ENCODE measurements around the gene GALNT15. TPM values are rescaled to one million over a fixed set of nuclear protein-coding genes. Genes with fewer than 3 reads are reported as not detected.

The GALNT15 gene
- total and polyA plus RNA-seq, 2 donors = 2.6 to 41.2 TPM

DNA sequence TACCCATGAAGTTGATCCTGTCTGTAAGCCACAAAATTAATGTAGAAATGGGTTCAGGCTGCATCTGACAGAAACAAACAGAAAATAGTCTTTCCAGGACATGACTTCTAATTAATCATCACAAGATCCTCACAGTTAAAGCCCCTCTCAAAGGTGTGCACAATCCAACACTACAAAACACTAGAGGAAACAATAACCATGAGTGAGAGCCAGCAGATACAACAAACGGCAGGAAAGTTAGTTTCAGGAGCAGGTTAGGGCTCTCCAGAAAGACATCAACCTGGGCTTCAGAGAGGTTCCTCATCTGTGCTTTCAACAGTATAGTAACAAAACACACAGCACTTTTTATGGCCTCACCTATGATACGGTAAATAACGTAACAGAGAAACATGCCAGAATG lies 47.5 kb downstream of the GALNT15 start:
- 88% methylated on average over 3 of the region's 3 CpGs for WGBS

DNA sequence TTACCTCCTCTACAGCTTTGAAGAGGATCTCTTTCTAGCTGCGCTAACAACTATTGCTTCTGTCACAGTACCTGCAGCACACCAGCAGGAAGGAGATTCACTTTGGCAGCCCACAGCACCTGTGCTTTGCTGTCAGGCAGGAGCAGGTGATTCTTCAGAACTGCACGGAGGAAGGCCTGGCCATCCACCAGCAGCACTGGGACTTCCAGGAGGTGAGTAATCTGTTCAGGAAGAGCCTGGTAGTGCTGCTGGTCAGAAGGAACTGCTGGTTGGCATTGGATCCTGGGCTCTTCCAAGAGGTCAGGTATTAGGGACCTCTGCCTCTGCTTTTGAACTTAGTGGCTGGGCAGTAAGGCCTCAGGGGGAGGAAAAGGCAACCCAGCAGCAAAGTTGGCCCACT lies 48.1 kb downstream of the GALNT15 start:
- 95% methylated on average over 2 of the region's 2 CpGs for WGBS
- no peaks in the 10 kb centered on the region for H3K27me3 ChIP-seq (ENCODE audit: control insufficient read depth in 2 of 2, insufficient read depth in 1 of 2, low read length in 1 of 2)
- H3K27ac ChIP-seq (ENCODE audit: low read depth in 1 of 2, low read length in 1 of 2) = no peak overlapping the region
- H3K36me3 ChIP-seq (ENCODE audit: control insufficient read depth in 2 of 2, insufficient read depth in 2 of 2, low read length in 1 of 2) = no peaks in the 10 kb centered on the region
- no peak for DNase-seq (ENCODE audit: low read depth in 6 of 9, low spot score in 9 of 9)
- H3K4me3 ChIP-seq (ENCODE audit: low read length in 2 of 2) = no peak overlapping the region
- H3K9me3 ChIP-seq (ENCODE audit: control insufficient read depth in 2 of 2, insufficient read depth in 1 of 2, low read length in 1 of 2) = no peaks in the 10 kb centered on the region
- no peaks in the 10 kb centered on the region for H3K4me1 ChIP-seq (ENCODE audit: control insufficient read depth in 2 of 2, insufficient read depth in 2 of 2, low read length in 2 of 2)

More for the DNA sequence above, 47.5 kb downstream of the GALNT15 start:
- no peak for DNase-seq (ENCODE audit: low read depth in 6 of 9, low spot score in 9 of 9)
- H3K27ac ChIP-seq (ENCODE audit: low read depth in 1 of 2, low read length in 1 of 2) = no peak overlapping the region
- no peaks in the 10 kb centered on the region for H3K9me3 ChIP-seq (ENCODE audit: control insufficient read depth in 2 of 2, insufficient read depth in 1 of 2, low read length in 1 of 2)
- H3K4me3 ChIP-seq (ENCODE audit: low read length in 2 of 2) = no peak overlapping the region
- no peaks in the 10 kb centered on the region for H3K36me3 ChIP-seq (ENCODE audit: control insufficient read depth in 2 of 2, insufficient read depth in 2 of 2, low read length in 1 of 2)
- H3K4me1 ChIP-seq (ENCODE audit: control insufficient read depth in 2 of 2, insufficient read depth in 2 of 2, low read length in 2 of 2) = no peaks in the 10 kb centered on the region
- no peaks in the 10 kb centered on the region for H3K27me3 ChIP-seq (ENCODE audit: control insufficient read depth in 2 of 2, insufficient read depth in 1 of 2, low read length in 1 of 2)

DNA sequence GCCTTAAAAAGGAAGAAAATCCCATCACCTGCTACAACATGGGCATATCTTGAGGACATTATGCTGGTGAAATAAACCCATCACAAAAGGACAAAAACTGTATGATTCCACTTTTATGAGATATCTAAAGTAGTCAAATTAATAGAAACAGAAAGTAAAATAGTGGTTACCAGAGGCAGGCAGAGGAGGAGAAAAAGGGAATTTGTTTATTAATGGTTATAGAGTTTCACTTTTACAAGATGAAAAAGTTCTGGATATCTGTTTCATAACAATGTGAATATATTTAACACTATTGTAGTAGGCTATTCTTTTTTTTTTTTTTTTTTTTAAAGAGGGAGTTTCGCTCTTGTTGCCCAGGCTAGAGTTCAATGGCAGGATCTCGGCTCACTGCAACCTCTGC lies 49.8 kb downstream of the GALNT15 start:
- DNase-seq (ENCODE audit: low read depth in 6 of 9, low spot score in 9 of 9) = no peak
- H3K27me3 ChIP-seq (ENCODE audit: control insufficient read depth in 2 of 2, insufficient read depth in 1 of 2, low read length in 1 of 2) = no peaks in the 10 kb centered on the region
- H3K9me3 ChIP-seq (ENCODE audit: control insufficient read depth in 2 of 2, insufficient read depth in 1 of 2, low read length in 1 of 2) = no peaks in the 10 kb centered on the region
- no peak overlapping the region for H3K27ac ChIP-seq (ENCODE audit: low read depth in 1 of 2, low read length in 1 of 2)
- H3K4me1 ChIP-seq (ENCODE audit: control insufficient read depth in 2 of 2, insufficient read depth in 2 of 2, low read length in 2 of 2) = no peaks in the 10 kb centered on the region
- 97% methylated on average over 2 of the region's 2 CpGs for WGBS
- no peak overlapping the region for H3K4me3 ChIP-seq (ENCODE audit: low read length in 2 of 2)
- no peaks in the 10 kb centered on the region for H3K36me3 ChIP-seq (ENCODE audit: control insufficient read depth in 2 of 2, insufficient read depth in 2 of 2, low read length in 1 of 2)

DNA sequence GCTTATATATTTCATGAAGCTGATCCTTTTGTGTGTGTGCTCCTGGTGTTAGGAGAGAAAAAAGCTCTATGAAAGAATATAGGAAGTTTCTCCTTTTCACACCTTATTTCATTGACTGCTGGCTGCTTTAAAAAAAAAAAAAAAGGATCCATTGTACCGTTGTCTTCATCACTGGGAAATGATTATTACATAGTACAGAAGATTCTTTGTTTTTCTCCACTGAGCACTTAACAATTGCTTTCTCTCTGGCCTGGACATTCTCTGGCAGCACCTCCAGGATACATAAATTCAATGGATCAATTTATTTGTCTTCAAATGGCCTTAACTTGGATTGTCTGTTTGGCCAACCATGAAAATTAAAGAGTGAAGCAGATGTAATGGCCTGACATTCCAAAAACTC lies 53.1 kb downstream of the GALNT15 start:
- H3K27me3 ChIP-seq (ENCODE audit: control insufficient read depth in 2 of 2, insufficient read depth in 1 of 2, low read length in 1 of 2) = no peaks in the 10 kb centered on the region
- H3K9me3 ChIP-seq (ENCODE audit: control insufficient read depth in 2 of 2, insufficient read depth in 1 of 2, low read length in 1 of 2) = no peaks in the 10 kb centered on the region
- WGBS = 97% methylated on average over 1 of the region's 1 CpG
- no peaks in the 10 kb centered on the region for H3K36me3 ChIP-seq (ENCODE audit: control insufficient read depth in 2 of 2, insufficient read depth in 2 of 2, low read length in 1 of 2)
- no peaks in the 10 kb centered on the region for H3K4me1 ChIP-seq (ENCODE audit: control insufficient read depth in 2 of 2, insufficient read depth in 2 of 2, low read length in 2 of 2)
- DNase-seq (ENCODE audit: low read depth in 6 of 9, low spot score in 9 of 9) = no peak
- no peak overlapping the region for H3K27ac ChIP-seq (ENCODE audit: low read depth in 1 of 2, low read length in 1 of 2)
- H3K4me3 ChIP-seq (ENCODE audit: low read length in 2 of 2) = no peak overlapping the region

DNA sequence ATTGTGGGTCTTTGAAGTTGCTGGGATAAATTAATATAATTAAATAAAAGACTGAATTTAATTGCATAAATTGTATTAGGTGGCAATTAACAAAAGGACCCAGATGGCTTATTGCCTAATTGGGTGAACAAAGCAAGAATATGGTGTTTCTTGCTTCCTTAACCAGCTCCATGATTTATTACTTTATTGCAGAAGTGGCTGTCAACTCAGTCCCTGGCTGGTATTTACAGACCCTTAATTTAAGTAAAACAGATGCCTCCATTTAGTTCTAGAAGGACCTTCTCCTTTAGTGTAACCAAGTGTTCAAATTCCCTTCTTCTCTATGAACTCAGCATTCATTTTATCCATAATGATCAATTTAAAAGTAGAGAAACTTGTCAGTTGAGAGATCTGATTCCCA lies 55.2 kb downstream of the GALNT15 start:
- H3K27me3 ChIP-seq (ENCODE audit: control insufficient read depth in 2 of 2, insufficient read depth in 1 of 2, low read length in 1 of 2) = no peaks in the 10 kb centered on the region

DNA sequence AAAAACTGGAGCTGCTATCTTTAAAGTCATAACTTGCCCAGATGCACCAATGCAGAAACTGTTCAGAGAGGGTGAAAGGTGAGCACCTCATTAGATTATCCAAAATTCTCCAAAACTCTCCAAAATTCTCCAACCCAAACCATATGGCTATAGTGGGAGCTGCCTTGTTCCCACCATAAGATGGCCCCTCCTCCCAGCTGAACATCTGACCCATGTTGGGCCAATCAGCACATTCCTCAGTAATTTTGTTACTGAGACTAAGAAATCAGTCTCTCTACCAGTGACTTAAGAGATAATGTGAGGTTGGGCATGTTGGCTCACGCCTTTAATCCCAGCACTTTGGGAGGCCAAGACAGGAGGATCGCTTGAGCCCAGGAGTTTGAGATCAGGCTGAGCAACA lies 57.5 kb downstream of the GALNT15 start:
- over 99% methylated on average over 2 of the region's 2 CpGs for WGBS
- DNase-seq (ENCODE audit: low read depth in 6 of 9, low spot score in 9 of 9) = no peak
- Histone ChIP-seq H3K4me3 (ENCODE audit: low read length in 2 of 2) (no peak overlapping the region), H3K9me3 (ENCODE audit: control insufficient read depth in 2 of 2, insufficient read depth in 1 of 2, low read length in 1 of 2) (no peaks in the 10 kb centered on the region), H3K27me3 (ENCODE audit: control insufficient read depth in 2 of 2, insufficient read depth in 1 of 2, low read length in 1 of 2) (no peaks in the 10 kb centered on the region), H3K27ac (ENCODE audit: low read depth in 1 of 2, low read length in 1 of 2) (no peak overlapping the region), H3K4me1 (ENCODE audit: control insufficient read depth in 2 of 2, insufficient read depth in 2 of 2, low read length in 2 of 2) (no peaks in the 10 kb centered on the region), H3K36me3 (ENCODE audit: control insufficient read depth in 2 of 2, insufficient read depth in 2 of 2, low read length in 1 of 2) (no peaks in the 10 kb centered on the region)

More for the DNA sequence above, 55.2 kb downstream of the GALNT15 start:
- no peak for DNase-seq (ENCODE audit: low read depth in 6 of 9, low spot score in 9 of 9)
- Histone ChIP-seq H3K4me3 (ENCODE audit: low read length in 2 of 2) (no peak overlapping the region), H3K9me3 (ENCODE audit: control insufficient read depth in 2 of 2, insufficient read depth in 1 of 2, low read length in 1 of 2) (no peaks in the 10 kb centered on the region), H3K4me1 (ENCODE audit: control insufficient read depth in 2 of 2, insufficient read depth in 2 of 2, low read length in 2 of 2) (no peaks in the 10 kb centered on the region), H3K27ac (ENCODE audit: low read depth in 1 of 2, low read length in 1 of 2) (no peak overlapping the region), H3K36me3 (ENCODE audit: control insufficient read depth in 2 of 2, insufficient read depth in 2 of 2, low read length in 1 of 2) (no peaks in the 10 kb centered on the region)

DNA sequence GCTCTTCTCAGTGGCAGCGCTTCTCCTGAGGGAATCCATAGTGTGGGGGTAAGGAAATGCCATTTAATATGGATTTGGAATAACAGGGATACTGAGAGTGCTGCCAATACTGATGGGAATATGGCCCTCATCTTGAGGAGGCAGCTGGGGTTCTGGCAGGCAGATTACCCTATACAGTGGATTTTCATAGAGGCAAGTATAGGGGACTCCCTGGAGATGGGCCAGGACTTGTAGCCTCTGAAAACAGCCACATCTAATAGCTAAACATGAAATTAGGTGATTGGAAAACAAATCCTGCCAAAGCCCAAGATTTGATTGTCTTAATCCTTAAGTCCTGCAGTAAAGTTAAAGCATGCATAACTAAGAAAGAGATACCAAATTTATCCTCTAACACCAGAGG lies 59.3 kb downstream of the GALNT15 start:
- Histone ChIP-seq H3K9me3 (ENCODE audit: control insufficient read depth in 2 of 2, insufficient read depth in 1 of 2, low read length in 1 of 2) (no peaks in the 10 kb centered on the region), H3K4me3 (ENCODE audit: low read length in 2 of 2) (no peak overlapping the region), H3K27ac (ENCODE audit: low read depth in 1 of 2, low read length in 1 of 2) (no peak overlapping the region), H3K36me3 (ENCODE audit: control insufficient read depth in 2 of 2, insufficient read depth in 2 of 2, low read length in 1 of 2) (no peaks in the 10 kb centered on the region), H3K27me3 (ENCODE audit: control insufficient read depth in 2 of 2, insufficient read depth in 1 of 2, low read length in 1 of 2) (no peaks in the 10 kb centered on the region), H3K4me1 (ENCODE audit: control insufficient read depth in 2 of 2, insufficient read depth in 2 of 2, low read length in 2 of 2) (no peaks in the 10 kb centered on the region)
- no peak for DNase-seq (ENCODE audit: low read depth in 6 of 9, low spot score in 9 of 9)
- 98% methylated on average over 1 of the region's 1 CpG for WGBS

DNA sequence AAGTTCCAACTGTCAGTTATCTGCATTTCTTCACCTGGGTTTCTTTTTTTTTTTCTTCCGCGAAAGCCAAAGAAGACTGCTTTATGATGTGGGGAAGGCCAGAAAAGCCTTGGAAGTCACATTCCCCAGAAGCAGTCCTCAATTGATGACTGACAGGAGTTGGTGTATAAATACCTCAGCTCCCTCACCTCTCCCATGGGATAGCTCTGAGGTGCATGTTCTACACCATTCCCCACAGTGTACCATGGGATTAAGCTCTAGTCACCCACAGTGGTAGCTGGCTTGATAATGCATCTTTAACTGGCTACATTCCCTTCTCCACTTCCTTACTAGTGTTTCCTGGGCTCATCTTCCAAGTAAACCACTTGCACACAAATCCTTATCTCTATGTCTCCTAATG lies 59.8 kb downstream of the GALNT15 start:
- WGBS = 99% methylated on average over 2 of the region's 2 CpGs

DNA sequence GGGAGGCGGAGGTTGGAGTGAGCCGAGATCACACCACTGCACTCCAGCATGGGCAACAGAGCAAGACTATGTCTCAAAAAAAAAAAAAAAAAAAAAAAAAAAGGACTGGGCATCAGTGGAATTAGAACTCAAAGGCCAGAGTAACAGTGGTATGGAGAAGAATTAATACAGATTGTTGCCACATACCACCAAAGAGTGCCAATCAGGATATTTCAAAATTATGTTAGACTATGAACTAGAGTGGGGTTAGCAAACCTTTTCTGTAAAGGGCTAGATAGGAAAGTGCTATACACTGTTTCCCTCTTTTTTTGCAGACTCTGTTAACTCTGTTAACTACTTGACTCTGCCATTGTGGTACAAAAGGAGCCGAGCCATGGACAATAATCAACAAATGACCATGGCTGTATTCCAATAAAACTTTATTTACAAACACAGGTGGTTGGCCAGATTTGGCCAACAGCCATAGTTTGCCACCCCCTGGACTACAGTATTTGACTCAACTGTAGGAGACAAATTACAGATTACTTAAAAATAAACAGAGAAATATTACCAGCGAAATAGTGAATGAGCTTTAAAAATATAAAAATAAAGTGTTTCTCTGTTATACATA lies 61.7 kb downstream of the GALNT15 start:
- Histone ChIP-seq H3K9me3 (ENCODE audit: control insufficient read depth in 2 of 2, insufficient read depth in 1 of 2, low read length in 1 of 2) (no peaks in the 10 kb centered on the region), H3K36me3 (ENCODE audit: control insufficient read depth in 2 of 2, insufficient read depth in 2 of 2, low read length in 1 of 2) (no peaks in the 10 kb centered on the region), H3K4me1 (ENCODE audit: control insufficient read depth in 2 of 2, insufficient read depth in 2 of 2, low read length in 2 of 2) (no peaks in the 10 kb centered on the region), H3K27me3 (ENCODE audit: control insufficient read depth in 2 of 2, insufficient read depth in 1 of 2, low read length in 1 of 2) (no peaks in the 10 kb centered on the region), H3K27ac (ENCODE audit: low read depth in 1 of 2, low read length in 1 of 2) (no peak overlapping the region), H3K4me3 (ENCODE audit: low read length in 2 of 2) (no peak overlapping the region)
- DNase-seq (ENCODE audit: low read depth in 6 of 9, low spot score in 9 of 9) = no peak
- 99% methylated on average over 4 of the region's 4 CpGs for WGBS

More for the DNA sequence above, 59.8 kb downstream of the GALNT15 start:
- Histone ChIP-seq H3K4me3 (ENCODE audit: low read length in 2 of 2) (no peak overlapping the region), H3K27ac (ENCODE audit: low read depth in 1 of 2, low read length in 1 of 2) (no peak overlapping the region), H3K4me1 (ENCODE audit: control insufficient read depth in 2 of 2, insufficient read depth in 2 of 2, low read length in 2 of 2) (no peaks in the 10 kb centered on the region), H3K36me3 (ENCODE audit: control insufficient read depth in 2 of 2, insufficient read depth in 2 of 2, low read length in 1 of 2) (no peaks in the 10 kb centered on the region), H3K27me3 (ENCODE audit: control insufficient read depth in 2 of 2, insufficient read depth in 1 of 2, low read length in 1 of 2) (no peaks in the 10 kb centered on the region), H3K9me3 (ENCODE audit: control insufficient read depth in 2 of 2, insufficient read depth in 1 of 2, low read length in 1 of 2) (no peaks in the 10 kb centered on the region)
- no peak for DNase-seq (ENCODE audit: low read depth in 6 of 9, low spot score in 9 of 9)

Data from thymus (tissue), 11 donors.